Measurements from ENCODE around the gene MPZL1.

The MPZL1 gene

GRCh38 chr1:167695756-167696561 is 25.8 kb upstream of the MPZL1 start:
- no peak for DNase-seq

DNA sequence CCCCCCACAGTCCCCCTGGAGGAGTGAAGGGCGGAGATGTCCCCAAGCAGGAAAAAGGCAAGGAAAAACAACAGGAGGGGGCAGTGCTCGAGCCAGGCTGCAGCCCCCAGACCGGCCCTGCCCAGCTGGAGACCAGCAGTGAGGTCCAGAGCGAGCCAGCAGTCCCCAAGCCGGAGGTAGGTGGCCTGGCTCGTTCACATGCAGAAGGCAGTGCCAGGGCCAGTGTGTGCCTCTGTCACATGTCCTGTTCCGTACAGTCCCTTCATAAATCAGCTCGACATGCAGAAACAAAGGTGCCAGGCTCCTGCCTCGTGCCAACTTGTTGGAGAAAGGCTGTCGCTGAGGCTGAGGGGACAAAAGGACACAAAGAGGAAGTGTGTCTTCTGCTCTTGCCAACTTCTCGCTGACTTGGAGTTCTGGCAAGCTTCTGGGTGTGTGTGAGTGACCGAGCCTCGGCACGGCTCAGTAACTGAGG is 24.1 kb upstream of the MPZL1 start:
- DNase-seq: no peak

DNA sequence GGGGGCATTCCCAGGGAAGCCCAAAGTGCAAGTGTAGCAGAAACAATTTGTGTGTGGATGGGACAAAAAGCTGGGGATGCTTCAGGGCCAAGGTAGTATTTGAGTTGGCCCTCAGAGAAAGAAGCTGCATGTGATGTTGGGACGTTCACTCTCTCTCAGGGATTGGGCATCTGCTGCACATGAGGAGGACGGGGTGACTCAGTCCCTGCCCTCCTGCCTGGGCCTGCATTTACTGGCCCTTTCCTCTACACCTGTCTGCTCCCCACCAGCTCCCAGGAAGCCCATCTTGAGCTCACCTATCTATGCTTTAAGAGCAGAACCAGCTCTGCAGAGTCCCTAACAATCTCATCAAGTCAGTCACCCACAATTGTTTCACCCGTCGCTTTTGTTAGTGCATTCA is 23.5 kb upstream of the MPZL1 start:
- DNase-seq: no peak

GRCh38 chr1:167701510-167701909 is 20.3 kb upstream of the MPZL1 start:
- DNase-seq: no peak

- DNase-seq: no peak
These were observed 18.2 kb upstream of the MPZL1 start for GRCh38 chr1:167703557-167703956.

DNA sequence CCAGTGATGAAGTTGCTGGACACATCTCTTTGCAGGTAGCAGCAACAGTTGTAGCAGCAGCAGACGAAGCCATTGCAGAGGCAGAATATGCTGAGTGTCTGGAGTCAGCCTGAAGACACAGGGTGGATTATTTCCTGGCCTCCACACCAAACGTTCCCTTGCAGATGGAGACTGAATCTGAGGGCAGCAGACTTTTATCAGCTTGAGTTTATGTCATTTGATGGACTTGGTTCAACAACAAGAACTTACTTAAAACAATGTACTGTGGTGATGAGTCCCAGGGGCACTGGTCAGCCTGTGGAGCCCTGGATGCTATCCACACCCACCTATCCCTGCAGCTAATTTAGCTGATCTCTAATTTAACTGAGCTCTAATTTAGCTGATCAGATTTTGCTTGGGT is 17.1 kb upstream of the MPZL1 start:
- DNase-seq: no peak

DNA sequence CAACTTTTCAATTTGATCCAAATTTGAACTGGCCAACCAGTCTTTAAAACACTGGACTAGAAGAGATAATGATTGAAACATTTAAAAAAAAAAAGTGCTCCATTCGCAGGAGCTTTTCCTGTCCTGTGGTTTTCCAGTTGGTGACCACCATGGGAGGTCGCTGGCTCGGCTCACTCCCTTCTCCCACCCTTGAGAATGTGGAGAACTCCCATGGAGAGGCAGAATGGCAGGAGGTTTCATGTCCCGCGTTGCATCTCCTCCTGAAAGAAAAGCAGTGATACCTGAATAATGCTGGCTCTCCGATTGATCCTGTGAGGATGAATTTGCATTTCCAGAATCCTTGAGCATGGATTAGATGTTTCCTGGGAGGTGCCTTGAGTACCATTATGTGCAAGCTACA is 16.5 kb upstream of the MPZL1 start:
- no peak for DNase-seq

DNA sequence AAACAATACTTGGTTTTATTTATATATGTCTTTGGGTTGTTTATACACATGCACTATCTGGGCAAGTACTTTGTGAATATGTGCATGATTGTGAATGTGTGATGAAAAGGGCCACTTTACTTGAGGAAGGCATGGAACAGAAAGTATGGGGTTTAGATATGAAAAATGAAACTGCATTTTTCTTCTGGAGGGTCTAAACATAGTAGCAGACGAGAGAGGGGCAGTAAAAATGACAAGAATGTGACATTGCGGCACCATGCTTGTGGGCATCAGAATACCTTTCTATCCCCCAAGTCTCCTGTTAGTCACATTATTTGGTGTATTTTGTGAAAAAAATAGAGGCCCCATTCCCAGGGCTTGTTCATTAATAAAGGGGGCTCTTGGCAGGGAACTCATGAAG is 15.4 kb upstream of the MPZL1 start:
- DNase-seq: no peak

GRCh38 chr1:167706931-167707877 is 14.6 kb upstream of the MPZL1 start:
- DNase-seq: no peak

GRCh38 chr1:167707942-167708341 is 13.8 kb upstream of the MPZL1 start:
- no peak for DNase-seq

- peak; percentile 83 for DNase-seq
These were observed 12.8 kb upstream of the MPZL1 start for GRCh38 chr1:167708940-167709389.

DNA sequence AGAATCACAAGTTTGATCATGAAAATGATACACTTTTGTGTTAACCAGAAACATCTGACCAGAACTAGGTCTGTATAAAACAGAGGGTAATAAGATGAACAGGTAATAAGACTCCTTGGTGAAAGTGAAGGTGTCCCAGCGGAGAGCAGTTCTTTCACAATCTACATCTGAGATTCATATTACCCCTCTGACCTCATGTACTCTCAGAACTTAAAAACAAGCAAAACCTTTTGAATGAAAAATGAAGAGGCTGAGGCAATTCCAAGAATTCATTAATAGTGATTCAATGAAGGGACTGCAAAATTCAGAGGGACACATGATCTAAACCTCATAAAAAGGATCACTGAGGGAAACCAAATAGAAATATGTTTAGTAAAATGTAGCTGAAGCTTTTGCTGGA is 10.9 kb upstream of the MPZL1 start:
- no peak for DNase-seq

DNA sequence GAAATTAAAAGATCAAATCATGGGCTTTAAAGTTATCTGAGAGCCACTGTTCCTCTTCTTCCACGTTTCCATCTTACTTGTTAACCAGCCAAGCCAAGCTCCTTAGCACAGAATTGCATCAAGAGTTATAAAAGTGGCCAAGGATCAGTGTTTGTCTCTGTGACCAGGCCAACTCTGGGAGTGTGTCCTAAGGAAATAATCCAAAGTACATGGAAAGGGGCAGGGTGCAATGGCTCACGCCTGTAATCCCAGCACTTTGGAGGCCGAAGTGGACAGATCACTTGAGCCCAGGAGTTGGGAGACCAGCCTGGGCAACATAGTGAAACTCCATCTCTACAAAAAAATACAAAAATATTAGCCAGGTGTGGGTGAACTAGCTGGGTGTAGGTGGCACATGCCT is 10.0 kb upstream of the MPZL1 start:
- no peak for DNase-seq

- no peak for DNase-seq
These were observed 8.3 kb upstream of the MPZL1 start for GRCh38 chr1:167713330-167714081.

DNA sequence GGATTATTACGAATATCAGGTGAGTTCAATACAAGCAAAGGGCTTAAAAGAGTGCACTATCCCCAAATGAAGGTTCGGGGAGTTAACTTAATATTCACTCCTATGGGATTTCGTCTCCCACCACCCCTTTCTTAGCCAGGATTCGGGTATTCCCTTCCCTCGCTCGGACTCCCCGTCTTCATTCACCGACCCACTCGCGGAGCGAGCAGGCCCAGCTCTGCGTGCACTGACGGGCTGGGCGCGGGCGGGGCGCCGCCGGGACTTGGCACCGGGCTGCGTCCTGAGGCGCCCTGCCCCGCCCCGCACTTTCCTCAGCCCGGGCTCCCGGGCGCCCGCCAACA is 7.7 kb upstream of the MPZL1 start:
- no peak for DNase-seq

DNA sequence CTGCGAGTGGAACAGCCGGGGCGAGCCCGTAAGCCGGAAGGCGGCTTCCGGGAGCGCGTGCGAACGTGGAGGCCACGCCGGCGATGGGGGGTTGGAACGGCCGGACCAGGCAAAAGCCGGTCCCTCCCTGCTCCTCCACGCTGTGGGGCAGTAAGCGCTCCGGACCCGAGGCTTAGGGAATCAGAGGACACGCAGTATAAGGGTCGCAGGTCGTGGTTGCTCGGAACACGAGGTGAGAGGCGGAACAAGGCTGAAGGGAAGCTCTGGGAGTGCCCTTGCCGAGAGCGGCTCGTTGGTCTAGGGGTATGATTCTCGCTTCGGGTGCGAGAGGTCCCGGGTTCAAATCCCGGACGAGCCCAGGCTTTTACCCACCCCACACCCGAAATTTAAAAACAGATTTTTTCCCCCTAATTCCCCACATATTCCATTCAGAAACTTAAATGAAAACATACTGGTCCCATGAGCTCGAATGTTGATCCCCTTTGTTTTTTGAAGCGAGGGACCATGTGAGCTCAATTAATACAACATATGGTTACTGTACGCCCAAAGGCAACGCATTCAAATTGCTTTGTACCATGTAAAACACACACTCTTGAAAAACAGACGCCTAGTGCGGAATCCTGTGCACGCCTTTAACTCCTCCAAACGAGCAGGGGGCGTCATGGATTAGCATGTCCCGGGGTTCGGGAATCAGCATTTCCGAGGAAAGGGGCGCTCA is 7.2 kb upstream of the MPZL1 start:
- DNase-seq: peak; percentile 81

DNA sequence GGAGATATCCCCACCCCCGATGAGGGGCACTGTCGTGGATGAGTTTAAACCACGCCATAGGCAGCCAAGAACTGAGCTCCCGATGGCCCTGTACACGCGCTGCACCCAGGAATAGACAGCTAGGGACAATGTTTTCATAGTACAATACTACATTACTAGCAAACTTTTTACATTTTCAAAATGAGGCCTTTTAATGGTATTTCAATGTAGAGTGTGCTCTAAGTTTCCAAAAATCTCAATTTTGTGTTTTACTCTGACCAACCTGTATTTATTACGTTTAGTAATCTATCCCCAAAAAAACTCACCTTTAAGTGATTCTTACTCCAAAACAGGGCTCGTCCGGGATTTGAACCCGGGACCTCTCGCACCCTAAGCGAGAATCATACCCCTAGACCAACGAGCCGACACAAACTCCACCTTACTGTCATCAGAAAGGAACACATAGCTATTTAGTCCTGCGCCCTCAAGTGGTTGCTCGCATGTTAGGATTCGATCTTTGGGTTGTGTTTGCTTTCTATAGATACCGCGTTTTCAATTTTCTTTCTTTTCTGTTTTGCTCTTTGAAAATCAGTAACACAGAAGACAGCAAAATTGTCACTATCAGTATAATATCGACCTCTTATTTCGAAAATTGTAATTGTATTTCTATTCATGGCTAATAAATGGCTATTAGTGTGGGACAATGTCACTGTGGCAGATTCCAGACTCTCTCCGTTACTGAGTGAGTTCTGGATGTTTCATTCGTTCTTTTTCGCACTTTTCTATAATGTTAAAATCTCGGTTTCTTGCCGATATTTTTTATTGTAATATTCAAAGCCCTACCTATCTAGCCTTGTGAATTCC is 6.4 kb upstream of the MPZL1 start:
- peak; percentile 83 for DNase-seq

GRCh38 chr1:167716000-167716271 is 5.8 kb upstream of the MPZL1 start:
- DNase-seq: no peak

DNA sequence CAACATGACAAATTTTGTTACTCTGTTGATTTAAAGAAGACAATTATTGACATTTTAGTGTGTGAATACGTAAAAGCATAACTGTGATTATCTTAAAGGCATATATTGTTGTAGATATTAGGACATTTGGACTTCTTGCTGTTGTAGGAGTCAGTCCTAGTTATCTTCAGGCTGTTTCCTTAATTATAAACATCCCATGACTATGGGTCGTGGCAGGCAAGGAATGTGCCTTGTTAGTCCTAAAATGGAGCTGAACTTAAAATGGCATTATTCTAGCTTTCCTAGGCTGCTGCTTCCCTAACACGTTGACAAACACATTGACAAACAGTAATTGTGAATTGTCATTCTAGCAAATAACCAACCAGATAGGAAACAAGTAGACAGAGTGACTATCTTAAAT is 4.4 kb upstream of the MPZL1 start:
- peak; percentile 55 for DNase-seq

- no peak for DNase-seq
These were observed 2.7 kb upstream of the MPZL1 start for GRCh38 chr1:167718914-167719691.

All from fibroblast of skin of back (primary cell).